Lung (tissue), 12 donors: ENCODE results near the gene ATPAF1. TPM values are rescaled to one million over a fixed set of nuclear protein-coding genes. Genes with fewer than 3 reads are reported as not detected.

Experiments used
- ATAC-seq: fragments of 200-7000 bp; cut with Tn5 transposase; one replicate; pipeline ENCODE4 v1.9.1; 2020; ENCODE audit warnings: moderate number of reproducible peaks; ENCODE audit not compliant: insufficient read depth, low FRiP score
- DNase-seq, 3 donors: peaks; one replicate each; pipeline ENCODE4 v3.0.0-alpha.2; 2013 to 2017
- H3K27ac ChIP-seq, 2 donors: one replicate each; pipeline ENCODE4 v1.5.1; 2013; ENCODE audit warnings: mild to moderate bottlenecking in 2 of 2, moderate library complexity in 2 of 2, control low read depth in 1 of 2, inconsistent platforms in 1 of 2, low read depth in 1 of 2, low read length in 1 of 2
- H3K27me3 ChIP-seq, 3 donors: one replicate each; pipeline ENCODE4 v1.5.1; 2013; ENCODE audit warnings: low read length in 2 of 3; ENCODE audit not compliant: control insufficient read depth in 3 of 3, insufficient read depth in 3 of 3
- H3K36me3 ChIP-seq, 4 donors: one replicate each; pipeline ENCODE4 v1.5.1; 2013; ENCODE audit warnings: low read length in 4 of 4, mild to moderate bottlenecking in 1 of 4, moderate library complexity in 1 of 4; ENCODE audit not compliant: control insufficient read depth in 4 of 4, insufficient read depth in 4 of 4
- H3K4me1 ChIP-seq, 5 donors: one replicate each; pipeline ENCODE4 v1.5.1; 2013; ENCODE audit warnings: low read length in 5 of 5, mild to moderate bottlenecking in 2 of 5, moderate library complexity in 1 of 5; ENCODE audit not compliant: control insufficient read depth in 5 of 5, insufficient read depth in 5 of 5
- H3K4me3 ChIP-seq: one replicate; pipeline ENCODE4 v1.5.1; 2013; ENCODE audit warnings: mild to moderate bottlenecking, control low read depth, moderate library complexity
- H3K9ac ChIP-seq, 2 donors: one replicate each; pipeline ENCODE4 v1.5.1; 2013; ENCODE audit warnings: low read length in 2 of 2, control low read depth in 1 of 2; ENCODE audit not compliant: insufficient read depth in 1 of 2
- H3K9me3 ChIP-seq, 4 donors: one replicate each; pipeline ENCODE4 v1.5.1; 2013; ENCODE audit warnings: low read length in 3 of 4, mild to moderate bottlenecking in 1 of 4, moderate library complexity in 1 of 4; ENCODE audit not compliant: control insufficient read depth in 4 of 4, insufficient read depth in 3 of 4
- CTCF ChIP-seq: IDR thresholded peaks from 2 replicates; pipeline ENCODE4 v1.5.1; 2012; ENCODE audit warnings: mild to moderate bottlenecking; ENCODE audit errors: control extremely low read depth, extremely low read depth
- WGBS, 2 donors: extraction: QIAGEN DNeasy Blood & Tissue Kit; methylation state at CpG; one replicate each; pipeline ENCODE4 v1.1.7; 2013; 5-methylcytosine and 5-hydroxymethylcytosine counted together
- polyA plus RNA-seq, 2 donors: library from polyadenylated mRNA; stranded (reverse); fragments of 200-250 nt; gene quantifications; one replicate each; pipeline ENCODE4 v1.2.1, GENCODE V29; 2013
- total RNA-seq, 2 donors: library from RNA; depleted of rRNA in 1 of 2; stranded (reverse); fragments of >200 nt in 1 of 2; gene quantifications; one replicate each; pipeline ENCODE4 v1.2.1, GENCODE V29; 2014 to 2021
- donor health status: control.
- donor health status: control.
- donor health status: Bipolar disorder and iron deficiency.
- donor health status: healthy.
- donor health status: DM: yes; HTN: yes; CAD: no.

ATPAF1 gene
- total and polyA plus RNA-seq, 4 donors = 23.1 to 42.3 (median 36.6) TPM

- H3K9ac ChIP-seq = no peak overlapping the region
- no peak for TF ChIP-seq CTCF
- H3K27ac ChIP-seq = no peak overlapping the region
- peaks cover 18 to 34% (median 29%) of the 10 kb centered on the region in 4 donors for H3K36me3 ChIP-seq
- no peak for ATAC-seq
- peaks cover 1 to 19% (median 7%) of the 10 kb centered on the region in 5 donors for H3K4me1 ChIP-seq
- H3K4me3 ChIP-seq = no peak overlapping the region
- DNase-seq = no peak
- H3K27me3 ChIP-seq = no peaks in the 10 kb centered on the region
- 64 to 81% methylated on average over 2 of the region's 2 CpGs for WGBS, 2 donors
- H3K9me3 ChIP-seq = no peaks in the 10 kb centered on the region
These were observed 21.2 kb upstream of the ATPAF1 start for GRCh38 chr1:46689356-46689755.

GRCh38 chr1:46687921-46688509 lies 19.9 kb upstream of the ATPAF1 start:
- 65 to 76% methylated on average over 9 of the region's 9 CpGs for WGBS, 2 donors
- no peaks in the 10 kb centered on the region for H3K27me3 ChIP-seq
- H3K9me3 ChIP-seq = no peaks in the 10 kb centered on the region
- peaks cover 22 to 43% (median 33%) of the 10 kb centered on the region in 4 donors for H3K36me3 ChIP-seq
- no peak overlapping the region for H3K27ac ChIP-seq
- H3K9ac ChIP-seq = no peak overlapping the region
- no peak overlapping the region for H3K4me3 ChIP-seq
- TF ChIP-seq CTCF = no peak
- ATAC-seq (no peak), DNase-seq (no peak)
- peaks cover 1 to 19% (median 4%) of the 10 kb centered on the region in 5 donors for H3K4me1 ChIP-seq

GRCh38 chr1:46687093-46687659 lies 19.0 kb upstream of the ATPAF1 start:
- ATAC-seq (no peak), DNase-seq (peak; percentile 73 to 88 (median 82))
- Histone ChIP-seq H3K4me3 (no peak overlapping the region), H3K4me1 (peaks cover 1 to 18% (median 4%) of the 10 kb centered on the region in 5 donors), H3K27ac (no peak overlapping the region), H3K27me3 (no peaks in the 10 kb centered on the region), H3K9ac (no peak overlapping the region), H3K9me3 (no peaks in the 10 kb centered on the region), H3K36me3 (peaks cover 22 to 44% (median 38%) of the 10 kb centered on the region in 4 donors)
- 52 to 55% methylated on average over 2 of the region's 2 CpGs for WGBS, 2 donors
- TF ChIP-seq CTCF = no peak
